ENCODE data around the gene MMRN2.

DNA sequence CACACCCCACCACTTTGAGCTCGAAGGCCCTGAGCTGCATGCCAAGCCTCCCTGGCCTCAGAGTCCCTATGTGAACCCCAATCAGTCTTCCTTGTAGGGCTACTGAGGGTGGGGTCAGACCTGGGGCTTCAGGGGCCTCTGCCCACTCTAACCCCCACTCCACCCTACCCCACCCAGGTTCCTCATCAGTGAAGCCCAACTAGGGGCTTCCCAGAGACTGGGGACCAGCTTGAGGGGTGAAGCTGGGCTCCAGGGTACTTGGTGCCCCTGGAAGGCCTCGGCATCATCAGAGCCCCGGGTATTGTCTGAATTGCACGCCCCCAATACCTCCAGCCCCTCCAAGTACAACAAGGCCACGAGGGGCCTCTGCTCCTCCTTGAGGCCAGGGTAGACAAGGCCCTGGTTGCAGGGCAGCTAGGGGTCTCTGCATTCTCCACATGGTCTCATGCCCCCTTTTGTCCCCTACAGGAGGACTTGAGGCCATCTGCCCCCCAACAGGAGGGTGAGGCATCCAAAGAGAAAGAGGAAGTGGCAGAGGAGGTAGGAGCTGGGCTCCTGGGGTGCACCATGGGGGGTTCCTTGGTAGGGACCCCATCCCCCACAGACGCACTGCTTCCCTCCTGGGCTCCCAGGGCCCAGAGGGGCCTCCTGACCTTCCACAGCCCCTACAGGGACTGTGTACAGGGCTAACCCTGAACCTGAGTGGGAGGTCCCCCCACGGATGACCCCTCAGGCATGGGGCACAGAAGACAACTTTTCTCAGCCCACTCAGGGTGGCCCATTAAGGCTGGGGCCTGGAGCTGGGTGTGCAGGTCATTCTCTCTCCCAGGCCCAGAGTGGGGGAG, 4.9 kb upstream of the MMRN2 start:
- no peak for TF ChIP-seq POLR2AphosphoS5 (IDR thresholded peaks at IDR 0.05; ENCODE audit: low read depth, low read length)
- TF ChIP-seq POLR2A (IDR thresholded peaks at IDR 0.05; ENCODE audit: low read depth, low read length), result no peak
- no peak for TF ChIP-seq TAF1 (IDR thresholded peaks at IDR 0.05; ENCODE audit: borderline replicate concordance, low read depth, low read length)
